HepG2 (cell line): ENCODE results near the gene CYP4X1. TPM values are rescaled to one million over a fixed set of nuclear protein-coding genes. Genes with fewer than 3 reads are reported as not detected.
"Not testable (repeated sequence)": the region's sequence is repeated elsewhere in the genome, so short reads cannot be mapped to it uniquely, and the experiment has no call there.

Experiments used
- ATAC-seq: fragments of 200-7000 bp; cut with Tn5 transposase; 3 replicates; pipeline ENCODE4 v1.9.1; 2020; ENCODE audit warnings: mild to moderate bottlenecking, moderate library complexity
- BruUV-seq: library from RNA; stranded (reverse); fragments of 400-500 nt; replicated peaks from 2 replicates; lab custom pipeline; 2021; lab: Mats Ljungman, UMichigan
- CTCF ChIA-PET: fragments of 300-600 bp; formaldehyde crosslinking; extraction: SDS; loops from one replicate; lab custom pipeline; 2021; ENCODE audit warnings: low total read pairs, inconsistent platforms, low intra/inter-chr PET ratio; lab: Yijun Ruan, JAX
- POLR2A ChIA-PET: fragments of 350-600 bp; sonication (Branson Sonifier 250); formaldehyde crosslinking; loops from one replicate; lab custom pipeline; 2020; ENCODE audit warnings: antibody characterized with exemption, inconsistent platforms; lab: Yijun Ruan, JAX
- DNase-seq: peaks from one replicate; pipeline ENCODE4 v3.0.0-alpha.2; 2015; ENCODE audit warnings: low spot score
- FAIRE-seq: peaks from 3 replicates; lab custom pipeline; 2011; peaks lifted over from hg19 to GRCh38; lab: Jason Lieb, UNC
- H2AFZ ChIP-seq: one replicate; pipeline ENCODE4 v1.6.1; 2011; ENCODE audit warnings: low read length, inconsistent platforms
- H3K27ac ChIP-seq: fragments of 300-600 bp; 3 replicates; pipeline ENCODE4 v1.8.0; 2011; ENCODE audit warnings: mixed run types, mild to moderate bottlenecking, mixed read lengths, low read length, inconsistent platforms; ENCODE audit not compliant: insufficient read depth; ENCODE audit errors: extremely low read length
- H3K27me3 ChIP-seq, 2 experiments: fragments of 200-600 bp in 1 of 2; 2 replicates in 1 of 2; 3 replicates in 1 of 2; pipeline versions ENCODE4 v1.6.0 to v1.8.0; 2011; ENCODE audit warnings: low read length in 2 of 2, mild to moderate bottlenecking in 2 of 2, moderate library complexity in 2 of 2, inconsistent platforms in 1 of 2; ENCODE audit not compliant: insufficient read depth in 2 of 2, control insufficient read depth in 1 of 2
- H3K36me3 ChIP-seq, 2 experiments: fragments of 200-600 bp in 1 of 2; replicated peaks in 1 of 2; 2 replicates in 1 of 2; 3 replicates in 1 of 2; pipeline versions ENCODE4 v1.5.1 to v1.8.0; 2011; ENCODE audit warnings: low read length in 2 of 2, inconsistent platforms in 1 of 2; ENCODE audit not compliant: insufficient read depth in 2 of 2, control insufficient read depth in 1 of 2
- H3K4me1 ChIP-seq: 2 replicates; pipeline ENCODE4 v1.5.1; 2012; ENCODE audit warnings: low read length, inconsistent platforms; ENCODE audit not compliant: insufficient read depth
- H3K4me2 ChIP-seq: 2 replicates; pipeline ENCODE4 v1.6.0; 2011; ENCODE audit warnings: low read depth, low read length, inconsistent platforms
- H3K4me3 ChIP-seq, 3 experiments: fragments of 200-600 bp in 1 of 3; sonication (generic), shearing (Covaris generic) in 1 of 3; replicated peaks in 1 of 3; 2 replicates each; pipeline ENCODE4 v1.5.1; 2011 to 2016; ENCODE audit warnings: low read length in 3 of 3, inconsistent platforms in 2 of 3, low read depth in 2 of 3, mild to moderate bottlenecking in 2 of 3, control low read depth in 1 of 3, mixed read lengths in 1 of 3; ENCODE audit not compliant: insufficient read depth in 1 of 3
- H3K79me2 ChIP-seq: one replicate; pipeline ENCODE4 v1.6.1; 2011; ENCODE audit warnings: low read length, inconsistent platforms; ENCODE audit not compliant: insufficient read depth
- H3K9ac ChIP-seq: 2 replicates; pipeline ENCODE4 v1.6.0; 2011; ENCODE audit warnings: mild to moderate bottlenecking, low read depth, low read length, inconsistent platforms; ENCODE audit not compliant: insufficient read depth
- H3K9me3 ChIP-seq: 2 replicates; pipeline ENCODE4 v1.5.1; 2012; ENCODE audit warnings: mild to moderate bottlenecking, low read length
- H4K20me1 ChIP-seq: 2 replicates; pipeline ENCODE4 v1.6.0; 2011; ENCODE audit warnings: inconsistent platforms, mild to moderate bottlenecking, low read length, moderate library complexity; ENCODE audit not compliant: insufficient read depth
- KDM1A ChIP-seq: IDR thresholded peaks from 2 replicates; pipeline ENCODE4 v1.6.1; 2016; ENCODE audit warnings: missing compliant biosample characterization
- ZMYM3 ChIP-seq: sonication (generic); formaldehyde crosslinking; IDR thresholded peaks from 2 replicates; pipeline ENCODE4 v1.5.1; 2020; ENCODE audit warnings: mild to moderate bottlenecking, missing genetic modification reagents
- ZNF652 ChIP-seq: IDR thresholded peaks from 2 replicates; pipeline ENCODE4 v1.6.1; 2016; ENCODE audit warnings: low read depth, borderline replicate concordance
- WGBS: methylation state at CpG from one replicate; pipeline ENCODE4 v1.1.6; 2017; ENCODE audit warnings: low lambda C conversion rate; 5-methylcytosine and 5-hydroxymethylcytosine counted together
- in situ Hi-C: cut with HindIII; loops from 2 replicates; pipeline ENCODE4 v1.10.0; 2017; ENCODE audit warnings: low pct_unique_long_range_greater_than_20kb; ENCODE audit not compliant: extremely low pct_ligation_motif_present
- intact Hi-C: fragments of 100-400 bp; cut with micrococcal nuclease; formaldehyde crosslinking; loops from one replicate; pipeline ENCODE4 v1.10.0; 2022; ENCODE audit not compliant: unreplicated experiment
- polyA plus RNA-seq, 8 experiments: library from polyadenylated mRNA; depleted of rRNA in 3 of 8; stranded (reverse) in 7 of 8; unstranded in 1 of 8; fragments of >200 nt; fragmentation: Illumina TruSeq in 4 of 8; extraction: Trizol in 4 of 8; gene quantifications; 2 replicates each; pipeline versions ENCODE4 v1.2.1 to v1.2.3, GENCODE V29; 2011 to 2016; ENCODE audit warnings: low read depth in 4 of 8, missing spikeins in 1 of 8, mixed read lengths in 1 of 8; ENCODE audit not compliant: insufficient read depth in 1 of 8
- small RNA-seq, 3 experiments: library from RNA; depleted of rRNA; stranded (forward); fragments of <200 nt; gene quantifications; one replicate each; pipeline ENCODE3, GENCODE V24; 2012; ENCODE audit warnings: low read depth in 2 of 3, low replicate concordance in 1 of 3; ENCODE audit not compliant: insufficient read length in 3 of 3, insufficient read depth in 2 of 3
- total RNA-seq, 5 experiments: library from RNA; depleted of rRNA; stranded (reverse); fragments of >200 nt; fragmentation: Illumina TruSeq; extraction: Trizol; gene quantifications; 2 replicates each; pipeline ENCODE4 v1.2.3, GENCODE V29; 2016; ENCODE audit warnings: low read depth in 1 of 5

CYP4X1 gene
- total and polyA plus RNA-seq, 2 of the 13 experiments (the other 11 are each of a cell fraction or from before 2014, with no cell fraction given) = 0.07 TPM; not detected in 1

DNA sequence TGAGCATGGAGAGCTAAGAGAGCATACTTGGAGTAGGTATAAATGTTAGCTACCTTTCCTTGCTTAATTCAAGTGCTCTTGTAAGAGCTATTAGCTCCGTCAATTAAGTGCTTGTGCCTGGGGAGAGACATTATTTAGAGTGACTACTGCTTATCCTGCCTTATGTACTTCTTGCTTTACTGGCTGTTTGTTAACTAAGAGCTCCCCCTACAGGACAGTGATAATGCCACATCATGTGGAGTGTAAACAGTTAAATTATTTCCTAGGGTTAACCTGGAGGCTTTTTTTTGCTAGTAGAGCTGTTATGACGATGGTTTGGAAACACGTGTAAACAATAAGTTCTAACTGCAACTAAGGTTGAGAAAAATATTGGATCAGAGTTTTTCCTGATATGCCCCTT lies 68.0 kb downstream of the CYP4X1 start:
- H3K9me3 ChIP-seq, H3K9ac ChIP-seq, H3K4me2 ChIP-seq, H3K4me1 ChIP-seq, H3K27ac ChIP-seq, DNase-seq, H3K27me3 ChIP-seq, H3K4me3 ChIP-seq, in situ Hi-C loops, H3K36me3 ChIP-seq, H3K79me2 ChIP-seq, H2AFZ ChIP-seq, CTCF ChIA-PET, intact Hi-C loops, BruUV-seq, POLR2A ChIA-PET, FAIRE-seq, ATAC-seq, H4K20me1 ChIP-seq: not testable (repeated sequence)
- 0% methylated on average over 3 of the region's 3 CpGs for WGBS
- 0 out of 2 replicates have a peak, but pooled peaks have one; percentile 13 for TF ChIP-seq KDM1A (CRISPR knock-in tag)
- TF ChIP-seq ZNF652 = peak; percentile 79
- TF ChIP-seq ZMYM3 = peak; percentile 54; the same call in 1 of the 2 replicates

Small RNA genes within 50 kb of the gene (small RNA-seq; reads per million reads assigned to genes)
- 0 reads per million in 3 experiments for gene CYP4A27P
- gene CYP4A43P = 0 reads per million in 3 experiments
- 0 reads per million in 3 experiments for gene CYP4A44P

Other genes with a start within 250 kb of the CYP4X1 start
- gene CYP4B1, start 224.6 kb upstream of the CYP4X1 start, total RNA-seq (2016; rRNA removed; fragmentation: Illumina TruSeq; extraction: Trizol) = not detected in 2 replicates
- gene CYP4B1, start 224.6 kb upstream of the CYP4X1 start, polyA plus RNA-seq (2011; rRNA removed) = 0.03 and 0.10 TPM in 2 replicates
- not detected in 2 replicates for gene CYP4A11, start 82.2 kb upstream of the CYP4X1 start, total RNA-seq (2016; rRNA removed; fragmentation: Illumina TruSeq; extraction: Trizol)
- not detected in 2 replicates for gene CYP4A11, start 82.2 kb upstream of the CYP4X1 start, polyA plus RNA-seq (2011; rRNA removed)
- not detected in 2 replicates for gene CYP4Z1, start 43.6 kb downstream of the CYP4X1 start, total RNA-seq (2016; rRNA removed; fragmentation: Illumina TruSeq; extraction: Trizol)
- gene CYP4Z1, start 43.6 kb downstream of the CYP4X1 start, polyA plus RNA-seq (2011; rRNA removed) = not detected in 2 replicates
- gene CYP4A22, start 113.8 kb downstream of the CYP4X1 start, total RNA-seq (2016; rRNA removed; fragmentation: Illumina TruSeq; extraction: Trizol) = not detected in 2 replicates
- not detected in 2 replicates for gene CYP4A22, start 113.8 kb downstream of the CYP4X1 start, polyA plus RNA-seq (2011; rRNA removed)
- gene PDZK1IP1, start 166.4 kb downstream of the CYP4X1 start, total RNA-seq (2016; rRNA removed; fragmentation: Illumina TruSeq; extraction: Trizol) = 0.24 TPM in 1 of 2 replicates, not detected in the other
- gene PDZK1IP1, start 166.4 kb downstream of the CYP4X1 start, polyA plus RNA-seq (2011; rRNA removed) = 1.6 TPM in 2 replicates
- not detected in 2 replicates for gene TAL1, start 208.6 kb downstream of the CYP4X1 start, total RNA-seq (2016; rRNA removed; fragmentation: Illumina TruSeq; extraction: Trizol)
- gene TAL1, start 208.6 kb downstream of the CYP4X1 start, polyA plus RNA-seq (2011; rRNA removed) = 0.05 and 0.07 TPM in 2 replicates